ENCODE results near the gene LIPT2.

Gene LIPT2

GRCh38 chr11:74524501-74524900 is 31.0 kb upstream of the LIPT2 start:
- Histone ChIP-seq H3K4me2 (ENCODE audit: low read length) (no peak overlapping the region), H3K36me3 (ENCODE audit: control insufficient read depth, low read length) (no peaks in the 10 kb centered on the region), H3K27ac (ENCODE audit: low read depth, low read length) (no peak overlapping the region), H3K27me3 (ENCODE audit: control insufficient read depth, low read length) (peaks cover 11% of the 10 kb centered on the region; the same call in 1 of the 2 replicates), H3K4me3 (ENCODE audit: low read length) (no peak overlapping the region), H3K4me1 (ENCODE audit: control insufficient read depth, low read length) (no peaks in the 10 kb centered on the region), H3F3A (ENCODE audit: control insufficient read depth, insufficient read depth) (no peaks in the 10 kb centered on the region), H4K20me1 (ENCODE audit: control insufficient read depth, insufficient read depth, low read depth, low read length) (no peaks in the 10 kb centered on the region), H3K9me2 (replicated peaks; ENCODE audit: control insufficient read depth, low read length) (no peaks in the 10 kb centered on the region), H3K9me3 (ENCODE audit: control insufficient read depth, insufficient read depth, low read length) (no peaks in the 10 kb centered on the region), H3K79me2 (ENCODE audit: control insufficient read depth, low read length) (no peaks in the 10 kb centered on the region)
- no peak for TF ChIP-seq EZH2phosphoT487 (IDR thresholded peaks at IDR 0.05; ENCODE audit: borderline replicate concordance, low read length)
- TF ChIP-seq CTCF (IDR thresholded peaks at IDR 0.05; ENCODE audit: low read depth, low read length, poor library complexity, severe bottlenecking) = no peak

- Histone ChIP-seq H3K79me2 (ENCODE audit: control insufficient read depth, low read length) (no peaks in the 10 kb centered on the region), H3K27me3 (ENCODE audit: control insufficient read depth, low read length) (peaks cover 11% of the 10 kb centered on the region; the same call in 1 of the 2 replicates), H3K4me3 (ENCODE audit: low read length) (no peak overlapping the region), H3F3A (ENCODE audit: control insufficient read depth, insufficient read depth) (no peaks in the 10 kb centered on the region), H3K27ac (ENCODE audit: low read depth, low read length) (no peak overlapping the region), H4K20me1 (ENCODE audit: control insufficient read depth, insufficient read depth, low read depth, low read length) (no peaks in the 10 kb centered on the region), H3K4me1 (ENCODE audit: control insufficient read depth, low read length) (no peaks in the 10 kb centered on the region), H3K9me3 (ENCODE audit: control insufficient read depth, insufficient read depth, low read length) (no peaks in the 10 kb centered on the region), H3K4me2 (ENCODE audit: low read length) (no peak overlapping the region), H3K36me3 (ENCODE audit: control insufficient read depth, low read length) (no peaks in the 10 kb centered on the region), H3K9me2 (replicated peaks; ENCODE audit: control insufficient read depth, low read length) (no peaks in the 10 kb centered on the region)
- TF ChIP-seq CTCF (IDR thresholded peaks at IDR 0.05; ENCODE audit: low read depth, low read length, poor library complexity, severe bottlenecking) (no peak), EZH2phosphoT487 (IDR thresholded peaks at IDR 0.05; ENCODE audit: borderline replicate concordance, low read length) (no peak)
Measured at GRCh38 chr11:74522776-74523175, 29.3 kb upstream of the LIPT2 start.

GRCh38 chr11:74521666-74522252 is 28.2 kb upstream of the LIPT2 start:
- no peak overlapping the region for H3K27ac ChIP-seq (ENCODE audit: low read depth, low read length)

More at GRCh38 chr11:74521666-74522252, 28.2 kb upstream of the LIPT2 start:
- no peaks in the 10 kb centered on the region for H3K36me3 ChIP-seq (ENCODE audit: control insufficient read depth, low read length)
- no peaks in the 10 kb centered on the region for H3F3A ChIP-seq (ENCODE audit: control insufficient read depth, insufficient read depth)
- no peaks in the 10 kb centered on the region for H4K20me1 ChIP-seq (ENCODE audit: control insufficient read depth, insufficient read depth, low read depth, low read length)
- no peaks in the 10 kb centered on the region for H3K9me2 ChIP-seq (replicated peaks; ENCODE audit: control insufficient read depth, low read length)
- H3K79me2 ChIP-seq (ENCODE audit: control insufficient read depth, low read length) = no peaks in the 10 kb centered on the region
- H3K4me2 ChIP-seq (ENCODE audit: low read length) = no peak overlapping the region
- no peaks in the 10 kb centered on the region for H3K9me3 ChIP-seq (ENCODE audit: control insufficient read depth, insufficient read depth, low read length)
- H3K4me3 ChIP-seq (ENCODE audit: low read length) = no peak overlapping the region
- no peaks in the 10 kb centered on the region for H3K4me1 ChIP-seq (ENCODE audit: control insufficient read depth, low read length)
- H3K27me3 ChIP-seq (ENCODE audit: control insufficient read depth, low read length) = peaks cover 11% of the 10 kb centered on the region; the same call in 1 of the 2 replicates
- TF ChIP-seq EZH2phosphoT487 (IDR thresholded peaks at IDR 0.05; ENCODE audit: borderline replicate concordance, low read length) (no peak), CTCF (IDR thresholded peaks at IDR 0.05; ENCODE audit: low read depth, low read length, poor library complexity, severe bottlenecking) (no peak)
